Astrocyte (in vitro differentiated cells and primary cell): Measurements from ENCODE around the gene CEACAM1. TPM values are rescaled to one million over a fixed set of nuclear protein-coding genes. Genes with fewer than 3 reads are reported as not detected.
"Not testable (repeated sequence)": the region's sequence is repeated elsewhere in the genome, so short reads cannot be mapped to it uniquely, and the experiment has no call there.

ENCODE experiments used
- DNase-seq: peaks from one replicate; pipeline ENCODE4 v3.0.0-alpha.2; 2010; ENCODE audit warnings: low read depth
- FAIRE-seq: peaks from 2 replicates; lab custom pipeline; 2011; peaks lifted over from hg19 to GRCh38; lab: Jason Lieb, UNC
- H2AFZ ChIP-seq: 2 replicates; pipeline ENCODE4 v1.6.0; 2012; ENCODE audit warnings: low read depth, low read length, inconsistent platforms
- H3K27ac ChIP-seq: 2 replicates; pipeline ENCODE4 v1.5.1; 2011; ENCODE audit warnings: low read depth, low read length, inconsistent platforms
- H3K27me3 ChIP-seq: 2 replicates; pipeline ENCODE4 v1.6.0; 2011; ENCODE audit warnings: low read length, inconsistent platforms; ENCODE audit not compliant: insufficient read depth
- H3K36me3 ChIP-seq: 2 replicates; pipeline ENCODE4 v1.5.1; 2011; ENCODE audit warnings: low read length, inconsistent platforms; ENCODE audit not compliant: insufficient read depth
- H3K4me1 ChIP-seq: 2 replicates; pipeline ENCODE4 v1.5.1; 2011; ENCODE audit warnings: low read length, inconsistent platforms; ENCODE audit not compliant: insufficient read depth
- H3K4me2 ChIP-seq: 2 replicates; pipeline ENCODE4 v1.6.0; 2012; ENCODE audit warnings: low read length, inconsistent platforms
- H3K4me3 ChIP-seq: 2 replicates; pipeline ENCODE4 v1.5.1; 2011; ENCODE audit warnings: low read depth, mild to moderate bottlenecking, low read length, inconsistent platforms; ENCODE audit not compliant: insufficient read depth
- H3K79me2 ChIP-seq: 2 replicates; pipeline ENCODE4 v1.6.0; 2012; ENCODE audit warnings: mild to moderate bottlenecking, low read length, inconsistent platforms; ENCODE audit not compliant: insufficient read depth
- H3K9ac ChIP-seq: 2 replicates; pipeline ENCODE4 v1.6.0; 2012; ENCODE audit warnings: mild to moderate bottlenecking, low read length, inconsistent platforms
- H3K9me3 ChIP-seq: 2 replicates; pipeline ENCODE4 v1.5.1; 2012; ENCODE audit warnings: low read depth, mild to moderate bottlenecking, low read length, inconsistent platforms; ENCODE audit not compliant: insufficient read depth
- H4K20me1 ChIP-seq: 2 replicates; pipeline ENCODE4 v1.6.0; 2012; ENCODE audit warnings: low read length, inconsistent platforms; ENCODE audit not compliant: insufficient read depth
- H3K27ac Mint-ChIP-seq: one replicate; pipeline ENCODE4 v1.8.0; 2021; ENCODE audit warnings: mild to moderate bottlenecking, mixed read lengths; ENCODE audit not compliant: unreplicated experiment
- H3K27me3 Mint-ChIP-seq: one replicate; pipeline ENCODE4 v1.8.0; 2021; ENCODE audit warnings: low read depth, mixed read lengths; ENCODE audit not compliant: unreplicated experiment
- H3K36me3 Mint-ChIP-seq: one replicate; pipeline ENCODE4 v1.8.0; 2021; ENCODE audit warnings: low read depth, mixed read lengths; ENCODE audit not compliant: unreplicated experiment
- H3K4me1 Mint-ChIP-seq: one replicate; pipeline ENCODE4 v1.8.0; 2021; ENCODE audit warnings: low read depth, mixed read lengths; ENCODE audit not compliant: unreplicated experiment
- H3K4me3 Mint-ChIP-seq: one replicate; pipeline ENCODE4 v1.8.0; 2021; ENCODE audit warnings: mild to moderate bottlenecking, moderate library complexity, mixed read lengths; ENCODE audit not compliant: unreplicated experiment
- H3K9me3 Mint-ChIP-seq: one replicate; pipeline ENCODE4 v1.8.0; 2021; ENCODE audit warnings: mild to moderate bottlenecking, mixed read lengths; ENCODE audit not compliant: unreplicated experiment
- CTCF ChIP-seq: IDR thresholded peaks from 2 replicates; pipeline ENCODE4 v1.5.1; 2011; ENCODE audit warnings: low read depth, mild to moderate bottlenecking, inconsistent platforms, low read length, moderate library complexity; ENCODE audit not compliant: insufficient read depth
- EZH2 ChIP-seq: IDR thresholded peaks from 2 replicates; pipeline ENCODE4 v1.6.1; 2012; ENCODE audit warnings: mild to moderate bottlenecking, low read length, inconsistent platforms; ENCODE audit not compliant: insufficient read depth
- total RNA-seq: library from RNA; stranded (reverse); gene quantifications from 2 replicates; pipeline ENCODE4 v1.2.1, GENCODE V29; 2021

Gene CEACAM1
- total RNA-seq, 1 donor from 2014 or later, result 1.1 TPM

GRCh38 chr19:42487798-42488178 lies 40.5 kb downstream of the CEACAM1 start:
- Histone ChIP-seq H3K27me3 (no peaks in the 10 kb centered on the region), H3K4me1 (no peaks in the 10 kb centered on the region), H3K9ac (no peak overlapping the region), H3K4me2 (no peak overlapping the region), H2AFZ (no peak overlapping the region), H3K9me3 (no peaks in the 10 kb centered on the region), H3K4me3 (no peak overlapping the region), H3K27ac (no peak overlapping the region), H3K36me3 (no peaks in the 10 kb centered on the region), H3K79me2 (no peaks in the 10 kb centered on the region), H4K20me1 (no peaks in the 10 kb centered on the region)
- TF ChIP-seq EZH2, result no peak
- no peak for TF ChIP-seq CTCF
- Mint-ChIP-seq H3K4me3 (no peak overlapping the region), H3K4me1 (no peaks in the 10 kb centered on the region), H3K36me3 (no peaks in the 10 kb centered on the region), H3K27ac (no peak overlapping the region), H3K27me3 (peaks cover 3% of the 10 kb centered on the region), H3K9me3 (no peaks in the 10 kb centered on the region)
- FAIRE-seq (peak; percentile 5), DNase-seq (no peak)

DNA sequence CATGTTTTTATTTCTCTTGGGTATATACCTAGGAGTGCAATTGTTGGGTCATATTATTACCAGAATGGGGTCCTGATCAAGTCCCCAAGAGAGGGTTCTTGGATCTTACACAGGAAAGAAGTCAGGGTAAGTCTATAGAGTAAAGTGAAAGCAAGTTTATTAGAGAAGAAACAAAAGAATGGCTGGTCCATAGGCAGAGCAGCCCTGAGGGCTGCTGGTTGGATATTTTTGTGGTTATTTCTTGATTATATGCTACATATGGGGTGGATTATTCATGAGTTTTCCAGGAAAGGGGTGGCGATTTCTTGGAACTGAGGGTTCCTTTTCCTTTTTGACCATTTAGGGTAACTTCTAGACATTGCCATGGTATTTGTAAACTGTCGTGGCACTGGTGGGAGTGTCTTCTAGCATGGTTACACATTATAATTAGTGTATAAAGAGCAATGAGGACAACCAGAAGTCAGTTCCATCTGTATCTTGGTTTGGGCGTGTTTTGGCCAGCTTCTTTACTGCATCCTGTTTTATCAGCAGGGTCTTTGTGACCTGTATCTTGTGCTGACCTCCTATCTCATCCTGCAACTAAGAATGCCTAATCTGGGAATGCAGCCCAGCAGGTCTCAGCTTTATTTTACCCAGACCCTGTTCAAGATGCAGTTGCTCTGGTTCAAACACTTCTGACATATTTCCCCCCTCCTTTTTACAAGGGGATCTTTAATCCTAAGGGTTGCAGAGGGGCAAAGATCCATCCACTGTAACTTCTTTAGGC lies 41.1 kb downstream of the CEACAM1 start:
- no peaks in the 10 kb centered on the region for H3K79me2 ChIP-seq
- no peak overlapping the region for H3K27ac Mint-ChIP-seq
- no peak overlapping the region for H3K4me3 ChIP-seq
- no peaks in the 10 kb centered on the region for H3K27me3 ChIP-seq
- H3K4me1 ChIP-seq, result no peaks in the 10 kb centered on the region
- FAIRE-seq, result no peak
- no peaks in the 10 kb centered on the region for H3K9me3 ChIP-seq
- no peak overlapping the region for H3K4me2 ChIP-seq
- H3K27me3 Mint-ChIP-seq, result peaks cover 3% of the 10 kb centered on the region
- H3K36me3 ChIP-seq, result no peaks in the 10 kb centered on the region
- no peak for DNase-seq
- no peak overlapping the region for H3K4me3 Mint-ChIP-seq
- no peak overlapping the region for H3K27ac ChIP-seq
- H3K9ac ChIP-seq, result no peak overlapping the region
- no peak overlapping the region for H2AFZ ChIP-seq
- H3K4me1 Mint-ChIP-seq, result no peaks in the 10 kb centered on the region
- no peak for TF ChIP-seq EZH2
- TF ChIP-seq CTCF, result no peak
- H4K20me1 ChIP-seq, result no peaks in the 10 kb centered on the region
- no peaks in the 10 kb centered on the region for H3K9me3 Mint-ChIP-seq
- no peaks in the 10 kb centered on the region for H3K36me3 Mint-ChIP-seq

GRCh38 chr19:42485036-42485435 lies 43.2 kb downstream of the CEACAM1 start:
- H3K4me3 Mint-ChIP-seq, H3K36me3 Mint-ChIP-seq, H3K4me2 ChIP-seq, H3K9me3 Mint-ChIP-seq, H4K20me1 ChIP-seq, H3K27me3 Mint-ChIP-seq, DNase-seq, FAIRE-seq, H3K9me3 ChIP-seq, H3K27me3 ChIP-seq, H2AFZ ChIP-seq, H3K4me1 ChIP-seq, H3K4me3 ChIP-seq, H3K9ac ChIP-seq, H3K4me1 Mint-ChIP-seq, H3K79me2 ChIP-seq, H3K27ac Mint-ChIP-seq, H3K36me3 ChIP-seq, H3K27ac ChIP-seq: not testable (repeated sequence)
